GM21786 (cell line): ENCODE data around the gene RCBTB2.

Source experiments
- ATAC-seq: cut with Tn5 transposase; IDR thresholded peaks from one replicate; pipeline ENCODE4 v1.9.1; 2021; ENCODE audit not compliant: unreplicated experiment

Gene RCBTB2

DNA sequence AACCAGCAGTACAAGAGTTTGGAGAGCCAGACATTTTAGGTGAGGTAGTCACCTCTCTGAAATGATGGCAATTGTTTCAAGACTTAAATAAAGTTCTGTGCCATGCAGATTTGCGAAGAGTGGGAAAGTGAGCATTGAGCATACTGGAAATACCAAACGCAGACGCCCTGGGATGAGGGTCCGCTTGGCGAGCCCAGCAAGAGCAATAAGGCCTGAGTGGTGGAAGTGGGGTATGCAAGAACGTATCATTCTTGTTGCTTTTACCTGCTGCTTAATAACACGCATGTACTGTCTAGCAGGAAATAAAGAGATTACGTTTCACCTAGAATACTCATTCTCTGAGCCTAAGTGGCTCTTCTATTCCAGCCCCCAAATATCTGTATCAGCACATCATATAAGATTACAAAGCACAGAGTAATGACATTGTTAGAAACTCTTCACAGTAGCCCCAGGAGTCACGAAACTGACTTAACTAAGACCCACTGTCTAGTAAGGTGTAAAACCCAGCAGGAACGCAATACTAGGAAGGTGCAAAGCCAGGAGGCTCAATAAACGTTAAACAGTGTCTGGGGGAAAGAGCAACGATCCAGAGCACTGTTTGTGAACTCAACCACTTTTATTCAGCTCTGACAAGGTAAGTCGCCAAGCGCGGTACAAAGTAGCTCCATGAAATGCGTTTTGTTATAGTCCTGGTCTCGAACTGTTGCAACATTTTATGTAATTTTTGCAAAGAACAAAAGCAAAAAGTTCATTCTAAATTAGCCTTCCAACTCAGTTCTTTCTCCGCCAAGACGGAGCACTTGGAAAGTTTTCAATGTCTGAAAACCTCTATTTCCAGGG, 1.2 kb downstream of the RCBTB2 start:
- ATAC-seq, result no peak

DNA sequence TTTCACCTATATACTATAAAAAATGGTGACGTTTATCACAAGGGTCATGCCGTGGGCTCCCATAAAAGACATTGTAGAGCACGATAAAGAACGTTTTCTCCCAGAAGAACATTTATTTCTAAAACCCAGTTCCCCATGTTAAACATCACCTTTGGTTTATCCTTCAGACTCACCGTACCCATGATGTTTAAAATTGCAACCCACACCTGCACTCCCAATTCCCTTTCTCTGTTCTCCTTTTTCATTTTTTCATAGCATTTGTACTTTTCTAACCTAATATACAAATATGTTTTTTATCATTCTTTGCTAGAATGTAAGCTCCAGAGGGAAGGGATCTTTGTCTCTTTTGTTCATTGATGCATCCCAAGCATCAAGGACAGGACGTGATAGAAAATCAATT, 2.0 kb downstream of the RCBTB2 start:
- no peak for ATAC-seq

DNA sequence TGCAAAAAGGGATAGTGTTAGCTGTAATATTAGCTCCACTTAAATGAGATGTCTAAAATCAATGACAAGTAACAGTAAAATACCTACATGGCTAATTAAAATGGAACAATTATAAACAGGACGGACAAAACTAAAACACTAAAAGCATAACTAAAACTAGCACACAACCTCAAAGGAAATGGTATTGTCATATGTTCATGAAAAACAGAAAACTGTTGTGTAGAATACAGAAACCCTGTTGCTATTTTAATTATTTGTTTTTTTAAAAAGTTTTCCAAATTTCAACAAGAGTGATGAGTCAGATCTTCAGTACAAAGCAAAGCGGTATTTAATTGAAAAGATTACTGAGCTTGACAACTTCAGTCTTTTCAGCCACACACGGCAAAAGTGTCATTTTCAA, 4.2 kb downstream of the RCBTB2 start:
- no peak for ATAC-seq

DNA sequence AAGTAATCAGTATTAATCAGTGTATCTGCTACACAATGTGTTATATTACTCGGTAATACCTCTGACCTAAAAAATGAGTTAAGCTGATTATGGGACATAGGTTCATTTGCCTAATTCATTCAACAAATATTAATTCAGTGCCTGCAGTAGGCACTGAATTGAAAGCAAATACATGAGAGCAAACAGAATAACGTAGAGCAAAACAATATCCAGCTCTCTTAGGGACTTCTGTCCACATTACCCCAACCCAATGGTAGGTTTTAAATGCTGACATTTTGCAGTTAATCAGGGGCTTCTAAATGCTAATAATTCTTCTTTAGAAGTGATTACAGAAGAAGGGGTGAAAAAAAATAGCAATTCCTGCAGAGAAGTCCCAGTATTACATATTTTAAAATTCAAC, 4.9 kb downstream of the RCBTB2 start:
- no peak for ATAC-seq

DNA sequence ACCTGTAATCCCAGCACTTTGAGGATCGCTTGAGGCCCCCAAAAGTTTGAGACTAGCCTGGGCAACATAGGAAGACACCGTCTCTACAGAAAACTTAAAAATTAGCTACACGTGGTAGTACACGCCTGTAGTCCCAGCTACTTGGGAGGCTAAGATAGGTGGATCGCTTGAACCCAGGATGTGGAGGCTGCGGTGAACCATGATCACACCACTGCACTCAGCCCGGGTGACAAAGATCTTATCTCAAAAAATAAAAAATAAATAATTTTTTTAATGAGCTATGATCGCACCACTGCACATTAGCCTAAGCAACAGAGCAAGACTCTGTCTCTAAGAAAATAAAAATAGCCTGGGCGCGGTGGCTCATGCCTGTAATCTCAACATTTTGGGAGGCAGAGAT, 6.6 kb downstream of the RCBTB2 start:
- no peak for ATAC-seq

DNA sequence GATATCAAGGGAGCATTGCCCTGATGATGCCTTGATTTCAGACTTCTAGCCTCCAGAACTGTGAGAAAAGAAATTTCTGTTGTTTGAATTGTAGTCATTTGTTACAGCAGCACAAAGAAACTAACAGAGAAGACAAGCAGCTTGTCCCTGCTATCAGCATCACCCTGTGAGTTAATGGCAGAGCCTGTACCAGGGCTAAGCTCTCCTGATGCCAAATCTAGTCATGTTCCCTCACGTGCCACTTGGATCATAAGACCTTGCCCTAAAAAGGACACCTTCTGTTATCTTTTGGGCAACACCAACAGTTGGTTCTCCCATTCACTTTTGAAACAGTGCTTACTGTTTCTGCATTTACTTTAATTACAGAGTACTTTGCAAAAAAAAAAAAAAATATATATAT, 14.8 kb downstream of the RCBTB2 start:
- ATAC-seq, result no peak

DNA sequence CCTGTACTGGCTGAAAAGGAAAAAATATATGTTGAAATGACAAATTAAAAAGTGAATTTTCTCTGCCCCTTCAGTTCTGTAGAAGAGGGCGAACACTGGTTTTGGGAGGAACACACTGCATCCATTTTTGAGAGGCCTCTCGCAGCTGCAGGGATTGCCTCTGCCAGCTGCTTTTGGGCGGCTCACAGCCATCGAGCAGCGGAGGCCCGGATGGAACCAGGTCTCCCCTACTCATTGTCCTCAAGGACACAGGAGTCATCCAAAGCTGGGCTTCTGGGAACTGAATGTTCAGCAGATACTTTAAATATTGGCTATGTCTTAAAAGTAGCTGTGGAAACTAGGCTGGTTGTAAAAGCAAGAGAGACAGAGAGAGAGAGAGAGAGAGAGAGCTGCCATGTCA, 17.1 kb downstream of the RCBTB2 start:
- no peak for ATAC-seq

DNA sequence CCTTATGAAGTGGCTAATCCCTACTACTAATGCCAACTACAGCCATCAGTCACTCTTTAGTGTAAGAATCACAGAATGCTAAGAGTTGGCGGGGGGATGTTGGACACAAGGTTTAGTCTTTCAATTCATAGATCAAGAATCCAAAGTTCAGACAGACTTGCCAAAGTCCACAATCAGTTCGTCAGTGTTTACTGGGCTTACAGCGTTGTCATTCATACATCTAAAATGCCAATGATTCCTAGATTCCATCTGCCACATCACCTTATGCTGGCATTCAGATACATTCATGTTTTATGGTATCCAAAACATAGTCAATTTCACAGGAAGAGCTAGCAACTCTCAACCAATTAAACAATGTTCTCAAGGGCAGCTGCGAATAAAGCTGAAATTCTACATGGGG, 18.1 kb downstream of the RCBTB2 start:
- ATAC-seq, result no peak

DNA sequence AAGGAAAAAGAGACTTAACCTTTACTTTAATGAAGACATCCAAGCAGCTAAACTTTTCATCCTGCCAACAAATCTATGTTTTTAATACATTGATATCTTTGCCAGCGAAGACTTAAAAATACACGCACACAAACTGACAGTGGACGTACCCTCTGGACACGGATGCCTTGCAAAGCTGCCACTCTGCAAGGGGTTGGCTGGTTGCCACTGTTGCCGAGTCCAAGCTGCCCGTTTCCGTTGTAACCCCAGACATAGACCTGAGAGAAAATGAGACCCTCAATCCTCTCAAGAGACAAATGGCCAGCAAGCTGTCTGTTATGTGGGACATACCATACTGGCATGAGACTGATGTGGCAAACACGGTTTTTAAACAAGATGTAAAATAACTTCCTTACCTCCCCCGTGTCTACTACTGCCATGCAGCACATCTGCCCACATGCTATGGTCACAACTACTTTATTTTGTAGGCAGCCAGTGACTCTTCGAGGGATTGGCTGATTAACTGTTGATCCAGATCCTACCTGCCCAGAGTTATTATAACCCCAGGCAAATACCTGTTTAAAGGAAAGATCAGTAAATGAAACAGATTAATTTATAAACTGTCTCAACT, 21.2 kb downstream of the RCBTB2 start:
- no peak for ATAC-seq

DNA sequence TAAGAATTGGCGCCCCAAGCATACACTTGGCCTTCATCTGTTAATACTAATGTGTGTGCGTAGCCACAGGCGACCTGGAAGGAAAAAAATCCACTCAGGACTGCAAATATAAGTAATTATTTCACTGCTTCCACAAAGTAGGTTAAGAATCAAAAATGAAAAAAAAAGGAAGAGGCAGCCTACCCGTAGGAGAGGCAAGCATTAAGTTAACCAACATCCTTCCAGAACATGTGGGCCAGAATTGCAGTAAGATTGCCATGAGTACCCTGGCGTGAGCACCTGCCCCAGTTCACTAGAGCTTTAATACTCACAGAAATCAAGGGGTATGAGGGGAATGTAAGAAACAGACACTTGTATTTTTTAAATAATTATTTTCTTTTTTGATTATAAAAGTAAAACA, 22.2 kb downstream of the RCBTB2 start:
- ATAC-seq, result no peak

DNA sequence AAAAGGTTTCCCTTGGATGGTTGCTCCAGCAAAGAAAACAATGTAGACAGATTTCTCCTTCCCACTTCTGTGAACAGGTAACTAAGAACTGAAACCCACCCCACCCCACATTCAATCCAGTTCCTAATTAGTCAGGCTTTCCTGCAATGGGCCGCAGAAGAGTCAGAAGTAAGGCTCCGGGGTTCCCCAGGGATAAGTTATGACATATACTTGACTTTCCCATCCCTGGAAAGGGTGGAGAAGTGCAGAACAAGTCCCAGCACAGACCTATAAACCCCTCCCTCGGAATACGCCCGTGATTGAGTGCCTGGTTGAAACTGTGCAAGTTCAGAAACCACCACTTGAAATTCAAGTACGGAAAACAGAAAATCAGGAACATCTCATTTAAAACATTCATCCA, 24.9 kb downstream of the RCBTB2 start:
- ATAC-seq, result no peak

DNA sequence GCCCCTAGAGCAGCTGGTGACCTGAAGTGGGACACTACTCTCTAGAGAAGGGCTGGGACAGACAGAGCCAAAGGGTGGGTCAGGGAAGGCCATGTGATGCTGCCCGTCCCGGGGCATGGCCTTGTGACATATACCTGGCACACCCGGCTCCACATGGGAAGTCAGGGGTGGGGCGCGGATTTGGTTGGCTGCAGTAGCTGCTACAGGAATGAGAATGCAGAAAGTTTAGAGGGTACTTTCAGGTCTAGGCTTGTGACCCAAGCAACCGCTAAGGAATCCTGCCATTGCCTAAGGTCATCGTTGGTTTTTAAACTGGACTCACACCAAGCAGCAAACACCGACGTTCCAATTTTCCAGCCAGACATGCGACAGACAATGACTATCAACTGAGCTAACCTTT, 25.9 kb downstream of the RCBTB2 start:
- no peak for ATAC-seq

DNA sequence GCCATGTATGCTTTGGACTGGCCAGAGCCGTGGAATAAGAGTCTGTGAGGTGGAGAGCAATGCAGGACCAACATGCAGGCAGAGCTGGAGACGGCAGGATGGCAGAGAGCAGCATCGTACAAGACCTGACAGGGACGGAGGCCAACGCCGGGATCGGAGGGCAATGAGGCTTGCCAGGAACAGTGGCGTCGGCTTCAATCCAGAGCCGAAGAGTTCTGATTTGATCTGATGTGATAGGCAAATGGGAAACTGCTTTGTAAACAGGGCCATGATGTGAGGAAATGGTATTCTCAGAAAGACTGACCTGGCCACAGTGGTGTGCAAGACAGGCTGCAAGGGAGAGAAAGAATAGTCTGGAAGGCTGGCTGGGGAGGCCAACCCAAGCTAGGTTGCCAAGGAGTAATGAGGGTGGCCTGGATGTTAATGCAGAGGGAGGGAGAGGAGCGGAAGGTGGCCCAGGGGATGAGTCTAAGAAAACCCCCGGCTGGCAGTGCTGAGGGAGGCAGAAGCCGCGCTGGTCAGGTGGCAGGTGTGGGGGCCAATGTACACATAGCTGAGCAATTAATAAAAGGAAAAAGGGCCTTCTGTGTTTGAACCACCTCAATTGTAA, 26.7 kb downstream of the RCBTB2 start:
- peak; percentile 15 for ATAC-seq

DNA sequence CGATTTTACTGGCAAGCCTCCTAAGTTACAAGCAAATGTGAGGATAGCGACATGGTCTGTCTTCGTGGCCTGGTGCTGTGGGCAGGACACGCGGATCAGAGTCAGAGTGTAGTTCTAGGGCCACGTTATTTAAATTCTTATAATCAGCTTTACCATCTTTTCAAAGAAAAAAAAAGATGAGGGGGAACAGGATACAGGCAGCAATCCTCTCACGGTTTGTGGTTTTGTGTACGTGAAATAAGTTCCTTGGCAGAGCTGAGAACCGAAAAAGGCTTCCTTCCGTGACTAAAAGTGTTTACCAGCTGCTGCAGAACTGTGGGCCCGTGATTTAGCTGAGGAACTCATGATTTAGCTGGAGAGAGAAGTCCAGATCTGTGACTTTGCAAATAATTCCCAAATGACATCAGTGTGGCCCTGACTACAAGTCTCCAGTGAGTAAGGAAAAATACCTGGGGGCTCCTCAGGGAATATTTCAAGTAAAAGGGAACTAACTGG, 27.2 kb downstream of the RCBTB2 start:
- ATAC-seq, result peak; percentile 77

DNA sequence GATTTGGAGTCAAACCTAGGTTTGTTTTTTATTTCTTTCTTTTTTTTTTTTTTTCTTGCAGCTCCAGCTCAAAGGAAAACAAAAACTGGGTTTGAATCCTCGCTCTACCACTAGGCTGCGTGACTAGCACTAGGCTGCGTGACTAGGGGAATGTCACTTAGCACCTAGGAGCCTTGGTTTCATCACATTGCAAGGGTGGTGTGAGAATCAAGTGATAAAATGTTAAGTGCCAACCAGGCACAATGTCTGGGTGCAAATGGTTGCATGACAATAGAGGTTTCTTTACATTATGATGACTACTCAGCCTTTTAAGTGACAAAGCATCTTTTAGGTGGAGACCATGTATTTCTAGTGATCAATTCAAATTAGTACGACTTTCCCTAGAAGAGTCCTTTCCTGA, 27.9 kb downstream of the RCBTB2 start:
- ATAC-seq, result no peak

DNA sequence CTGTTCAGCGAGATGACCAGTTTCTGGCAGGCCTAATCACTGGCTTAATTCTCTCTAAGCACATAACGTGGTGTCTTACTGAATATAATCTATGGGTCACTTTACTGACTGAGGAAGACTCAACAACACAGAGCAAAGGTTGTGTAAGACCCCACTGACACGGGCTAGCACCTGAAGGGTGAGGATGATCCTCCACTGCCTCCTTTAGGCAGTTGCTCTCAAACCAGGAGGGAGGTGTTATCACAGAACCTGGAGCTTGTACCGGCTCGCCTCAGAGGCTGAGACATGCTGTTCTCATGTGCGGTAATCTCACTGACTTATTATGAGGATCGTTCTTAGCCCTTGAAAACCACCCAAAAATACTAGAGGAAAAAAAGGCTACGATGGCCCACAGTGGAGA, 28.3 kb downstream of the RCBTB2 start:
- ATAC-seq, result no peak

DNA sequence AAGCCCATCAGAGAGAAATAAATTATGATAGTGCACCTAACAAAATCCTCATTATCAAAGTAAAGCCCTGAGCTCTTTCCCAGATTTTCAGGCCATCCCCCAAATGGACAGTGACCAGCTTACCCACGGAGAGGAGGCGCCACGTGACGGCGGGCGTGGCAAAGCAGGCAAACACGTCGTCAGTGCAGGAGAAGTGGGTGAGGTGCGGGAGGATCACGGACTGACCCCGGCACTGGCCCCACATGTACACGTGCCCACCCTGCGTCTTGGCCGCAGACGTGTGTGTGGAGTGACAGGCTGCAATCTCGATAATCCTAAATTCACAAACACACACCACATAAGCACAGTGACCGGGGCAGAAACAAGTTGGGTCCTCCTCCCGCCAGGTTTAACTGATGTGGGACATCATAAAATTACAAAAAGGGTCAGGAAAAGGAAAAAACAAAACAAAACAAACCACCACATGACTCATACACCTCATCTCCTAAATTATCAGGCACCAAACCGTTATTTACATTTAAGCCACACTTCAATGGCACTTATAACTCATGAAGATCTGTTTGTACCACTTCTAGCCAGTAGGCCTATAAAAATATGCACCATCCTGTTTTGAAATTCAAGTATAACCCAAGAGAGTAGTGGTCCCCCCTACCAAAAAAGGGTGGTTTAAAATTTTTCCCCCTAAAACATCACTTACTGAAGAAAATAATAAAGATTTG, 30.1 kb downstream of the RCBTB2 start:
- ATAC-seq, result no peak

DNA sequence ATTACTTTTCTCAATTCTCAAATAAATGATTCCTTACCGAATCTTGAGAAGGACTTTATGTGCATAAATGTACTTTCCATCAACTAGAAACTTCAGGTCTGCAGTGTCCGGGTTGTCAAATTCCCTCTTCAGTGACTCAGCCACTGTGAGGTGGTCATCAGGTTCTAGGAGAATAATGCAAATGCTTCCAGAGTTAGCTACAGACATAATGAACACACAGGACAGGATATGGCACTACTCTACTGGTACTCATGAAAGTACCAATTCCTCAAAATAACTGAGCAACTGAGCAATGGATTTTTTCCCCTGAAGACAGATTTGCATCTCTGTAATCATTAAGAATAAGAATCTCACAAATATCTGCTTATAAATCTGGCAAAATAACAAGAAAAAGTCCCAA, 31.2 kb downstream of the RCBTB2 start:
- ATAC-seq, result peak; percentile 29

DNA sequence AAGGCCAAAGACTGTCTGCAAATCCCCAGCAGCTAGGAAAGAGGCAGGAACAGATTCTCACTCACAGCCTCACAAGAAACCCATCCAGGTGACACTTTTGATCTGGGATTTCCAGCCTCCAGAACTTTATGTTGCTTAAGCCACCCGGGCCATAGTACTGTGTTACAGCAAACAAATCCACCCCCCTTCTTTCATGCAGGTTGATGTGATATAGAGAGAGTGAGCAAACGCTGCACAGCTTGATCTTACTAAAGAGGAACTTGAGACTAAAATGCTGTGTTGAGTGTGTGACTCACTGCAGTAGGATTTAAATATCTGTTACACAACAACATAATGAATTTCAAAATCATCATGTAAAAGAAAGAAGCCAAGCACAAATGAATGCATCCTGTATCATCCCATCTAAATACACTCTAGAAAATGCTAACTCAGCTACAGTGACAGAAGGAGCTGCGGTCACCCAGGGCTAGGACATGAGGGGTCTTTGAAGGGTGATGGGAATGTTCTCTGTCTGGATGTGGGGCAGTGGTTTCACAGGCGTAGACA, 32.2 kb downstream of the RCBTB2 start:
- ATAC-seq, result peak; percentile 47

DNA sequence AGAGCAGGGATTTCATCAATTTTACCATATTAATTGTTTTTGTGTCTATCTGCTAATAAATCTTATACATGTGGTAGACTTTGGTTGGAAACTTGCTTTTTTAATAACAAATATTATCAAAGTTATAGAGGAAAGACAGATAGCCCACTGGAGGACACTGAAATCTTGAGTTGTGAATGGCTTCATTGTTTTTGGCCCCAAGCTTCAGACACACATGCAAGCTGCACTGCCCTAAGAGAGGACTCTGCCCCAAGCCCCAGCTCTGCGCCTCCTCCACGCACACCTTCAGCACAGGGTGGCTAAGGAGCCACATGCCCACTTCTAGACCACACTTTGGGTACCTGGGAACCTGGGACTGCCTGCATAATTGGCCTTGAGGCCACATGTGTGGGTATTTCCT, 35.2 kb downstream of the RCBTB2 start:
- ATAC-seq, result no peak
